SK-N-SH (cell line): ENCODE measurements around the gene ZNF473.

ENCODE experiments used
- EP300 ChIP-seq, 2 experiments: IDR thresholded peaks; 2 replicates each; pipeline versions ENCODE4 v1.4.0 to v1.6.1; 2012; ENCODE audit warnings: borderline replicate concordance in 1 of 2, low read depth in 1 of 2, low read length in 1 of 2
- MXI1 ChIP-seq: IDR thresholded peaks from 2 replicates; pipeline ENCODE4 v1.6.1; 2012; ENCODE audit warnings: mild to moderate bottlenecking, low read depth, low read length, improper control_type of control experiment
- RFX5 ChIP-seq: IDR thresholded peaks from 2 replicates; pipeline ENCODE4 v1.6.1; 2012; ENCODE audit warnings: mild to moderate bottlenecking, improper control_type of control experiment, low read length
- SMC3 ChIP-seq: IDR thresholded peaks from 2 replicates; pipeline ENCODE4 v1.6.1; 2012; ENCODE audit warnings: low read depth, low read length, improper control_type of control experiment
- TAF1 ChIP-seq: IDR thresholded peaks from 2 replicates; pipeline ENCODE4 v1.6.1; 2012; ENCODE audit warnings: low read depth, mild to moderate bottlenecking, low read length, moderate library complexity, borderline replicate concordance
- TEAD4 ChIP-seq: IDR thresholded peaks from 2 replicates; pipeline ENCODE4 v1.4.0; 2012; ENCODE audit warnings: mild to moderate bottlenecking, borderline replicate concordance; ENCODE audit not compliant: insufficient read depth
- TF ChIP-seq, protein P1 (sequence below): fragments of 200-600 bp; sonication (generic); IDR thresholded peaks from 2 replicates; pipeline ENCODE4 v1.6.1; 2017; ENCODE audit warnings: antibody characterized with exemption, mild to moderate bottlenecking, moderate library complexity

DNA sequence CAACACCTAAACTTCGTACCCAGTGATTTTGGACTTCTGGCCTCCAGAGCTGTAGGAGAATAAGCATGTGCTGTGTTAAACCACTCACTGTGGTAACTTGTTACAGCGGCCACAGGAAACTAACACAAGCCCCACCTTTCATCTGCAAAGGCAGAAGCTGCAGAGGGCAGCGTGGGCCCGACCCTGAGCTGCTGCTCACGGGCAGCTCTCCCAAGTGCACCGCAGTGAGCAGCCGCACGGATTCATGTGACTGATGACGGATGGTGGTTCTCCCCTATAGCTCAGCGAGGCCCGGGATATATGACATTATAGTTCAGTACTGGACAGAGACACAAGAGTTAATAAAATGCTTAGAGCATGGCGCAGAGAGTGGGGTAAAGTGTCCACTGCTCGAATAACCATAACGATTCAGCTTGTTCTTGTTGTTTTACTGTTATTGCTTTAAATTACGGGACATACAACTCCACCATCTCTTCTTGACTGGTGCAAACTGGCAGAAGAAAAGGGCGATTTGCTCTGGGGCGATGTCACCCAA, 22.5 kb upstream of the ZNF473 start:
- TF ChIP-seq SMC3 (no peak), TEAD4 (no peak), RFX5 (no peak), EP300 (IDR thresholded peaks at IDR 0.05; ENCODE audit: borderline replicate concordance in 1 of 2, low read depth in 1 of 2, low read length in 1 of 2) (no peak), TAF1 (no peak), MXI1 (no peak)
- TF ChIP-seq, protein P1, sequence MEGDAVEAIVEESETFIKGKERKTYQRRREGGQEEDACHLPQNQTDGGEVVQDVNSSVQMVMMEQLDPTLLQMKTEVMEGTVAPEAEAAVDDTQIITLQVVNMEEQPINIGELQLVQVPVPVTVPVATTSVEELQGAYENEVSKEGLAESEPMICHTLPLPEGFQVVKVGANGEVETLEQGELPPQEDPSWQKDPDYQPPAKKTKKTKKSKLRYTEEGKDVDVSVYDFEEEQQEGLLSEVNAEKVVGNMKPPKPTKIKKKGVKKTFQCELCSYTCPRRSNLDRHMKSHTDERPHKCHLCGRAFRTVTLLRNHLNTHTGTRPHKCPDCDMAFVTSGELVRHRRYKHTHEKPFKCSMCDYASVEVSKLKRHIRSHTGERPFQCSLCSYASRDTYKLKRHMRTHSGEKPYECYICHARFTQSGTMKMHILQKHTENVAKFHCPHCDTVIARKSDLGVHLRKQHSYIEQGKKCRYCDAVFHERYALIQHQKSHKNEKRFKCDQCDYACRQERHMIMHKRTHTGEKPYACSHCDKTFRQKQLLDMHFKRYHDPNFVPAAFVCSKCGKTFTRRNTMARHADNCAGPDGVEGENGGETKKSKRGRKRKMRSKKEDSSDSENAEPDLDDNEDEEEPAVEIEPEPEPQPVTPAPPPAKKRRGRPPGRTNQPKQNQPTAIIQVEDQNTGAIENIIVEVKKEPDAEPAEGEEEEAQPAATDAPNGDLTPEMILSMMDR, result no peak
